Brain microvascular endothelial cell (primary cell): ENCODE results near the gene ARFRP1.

ENCODE experiments used
- DNase-seq: peaks from one replicate; pipeline ENCODE4 v3.0.0-alpha.2; 2020
- H3K27ac ChIP-seq: fragments of 250-450 bp; sonication (Bioruptor Pico); 2 replicates; pipeline ENCODE4 v1.5.1; 2020; ENCODE audit warnings: mild to moderate bottlenecking, moderate library complexity
- H3K27me3 ChIP-seq: fragments of 250-450 bp; sonication (Bioruptor Pico); replicated peaks from 2 replicates; pipeline ENCODE4 v1.5.1; 2020; ENCODE audit warnings: mild to moderate bottlenecking
- H3K36me3 ChIP-seq: fragments of 250-450 bp; sonication (Bioruptor Pico); replicated peaks from 2 replicates; pipeline ENCODE4 v1.5.1; 2020; ENCODE audit warnings: mild to moderate bottlenecking
- H3K4me3 ChIP-seq: 2 replicates; pipeline ENCODE4 v1.5.1; 2011; ENCODE audit warnings: low read depth, mild to moderate bottlenecking, control low read depth, low read length, moderate library complexity
- CTCF ChIP-seq: IDR thresholded peaks from 2 replicates; pipeline ENCODE4 v1.5.1; 2011; ENCODE audit warnings: low read depth, mild to moderate bottlenecking, moderate library complexity, low read length, control low read depth, inconsistent platforms; ENCODE audit errors: missing control alignments
- in situ Hi-C: cut with HindIII; loops from 2 replicates; pipeline ENCODE4 v1.10.0; 2017; ENCODE audit warnings: low sequenced_read_pairs, low pct_ligation_motif_present

Gene ARFRP1

GRCh38 chr20:63690003-63690897, 17.5 kb downstream of the ARFRP1 start:
- no peak overlapping the region for H3K27ac ChIP-seq
- in situ Hi-C loops = loop anchor here (25.0 kb wide), 1 partner anchor 103 kb away; no protein-coding TSS in a partner anchor

DNA sequence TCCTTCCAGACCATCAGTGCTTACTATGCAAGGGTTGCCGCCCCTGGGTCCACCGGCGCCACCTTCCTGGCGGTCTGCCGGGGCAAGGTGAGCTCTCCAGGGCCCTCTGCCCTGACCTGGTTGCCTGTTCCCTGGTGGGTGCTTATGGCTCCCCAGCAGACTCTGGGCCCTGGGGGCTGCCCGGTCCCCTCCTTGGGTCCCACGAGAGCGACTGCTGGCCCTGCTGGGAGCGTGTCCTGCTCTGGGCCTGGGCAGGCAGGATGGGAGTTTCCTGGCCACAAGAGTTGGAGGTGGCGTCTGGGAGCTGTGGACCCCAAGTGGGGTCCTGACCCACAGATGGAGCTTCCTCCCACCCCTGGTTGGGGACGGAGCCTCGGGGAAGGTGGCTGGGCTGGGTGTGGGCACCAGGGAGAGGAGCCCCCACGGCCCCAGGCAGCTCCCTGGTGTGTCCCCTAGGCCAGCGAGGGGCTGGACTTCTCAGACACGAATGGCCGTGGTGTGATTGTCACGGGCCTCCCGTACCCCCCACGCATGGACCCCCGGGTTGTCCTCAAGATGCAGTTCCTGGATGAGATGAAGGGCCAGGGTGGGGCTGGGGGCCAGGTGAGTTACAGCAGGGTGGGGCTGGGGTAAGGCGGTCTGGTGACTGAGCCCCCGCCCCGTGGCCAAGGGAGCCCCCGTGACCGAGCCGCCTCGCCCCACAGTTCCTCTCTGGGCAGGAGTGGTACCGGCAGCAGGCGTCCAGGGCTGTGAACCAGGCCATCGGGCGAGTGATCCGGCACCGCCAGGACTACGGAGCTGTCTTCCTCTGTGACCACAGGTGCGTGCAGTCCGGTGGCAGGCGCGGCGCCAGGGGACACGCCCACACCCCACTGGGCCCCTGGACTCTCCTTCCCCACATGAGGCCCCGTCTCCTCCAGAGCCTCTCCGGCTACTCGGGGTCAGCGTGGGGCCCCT, 18.5 kb downstream of the ARFRP1 start:
- Histone ChIP-seq H3K27ac (no peak overlapping the region), H3K36me3 (no peaks in the 10 kb centered on the region), H3K27me3 (no peaks in the 10 kb centered on the region), H3K4me3 (no peak overlapping the region)
- DNase-seq = no peak
- TF ChIP-seq CTCF = no peak
- in situ Hi-C loops = loop anchor here (25.0 kb wide), 1 partner anchor 102 kb away; no protein-coding TSS in a partner anchor

More at GRCh38 chr20:63690003-63690897, 17.5 kb downstream of the ARFRP1 start:
- no peak for DNase-seq
- Histone ChIP-seq H3K4me3 (no peak overlapping the region), H3K36me3 (no peaks in the 10 kb centered on the region), H3K27me3 (no peaks in the 10 kb centered on the region)
- no peak for TF ChIP-seq CTCF

DNA sequence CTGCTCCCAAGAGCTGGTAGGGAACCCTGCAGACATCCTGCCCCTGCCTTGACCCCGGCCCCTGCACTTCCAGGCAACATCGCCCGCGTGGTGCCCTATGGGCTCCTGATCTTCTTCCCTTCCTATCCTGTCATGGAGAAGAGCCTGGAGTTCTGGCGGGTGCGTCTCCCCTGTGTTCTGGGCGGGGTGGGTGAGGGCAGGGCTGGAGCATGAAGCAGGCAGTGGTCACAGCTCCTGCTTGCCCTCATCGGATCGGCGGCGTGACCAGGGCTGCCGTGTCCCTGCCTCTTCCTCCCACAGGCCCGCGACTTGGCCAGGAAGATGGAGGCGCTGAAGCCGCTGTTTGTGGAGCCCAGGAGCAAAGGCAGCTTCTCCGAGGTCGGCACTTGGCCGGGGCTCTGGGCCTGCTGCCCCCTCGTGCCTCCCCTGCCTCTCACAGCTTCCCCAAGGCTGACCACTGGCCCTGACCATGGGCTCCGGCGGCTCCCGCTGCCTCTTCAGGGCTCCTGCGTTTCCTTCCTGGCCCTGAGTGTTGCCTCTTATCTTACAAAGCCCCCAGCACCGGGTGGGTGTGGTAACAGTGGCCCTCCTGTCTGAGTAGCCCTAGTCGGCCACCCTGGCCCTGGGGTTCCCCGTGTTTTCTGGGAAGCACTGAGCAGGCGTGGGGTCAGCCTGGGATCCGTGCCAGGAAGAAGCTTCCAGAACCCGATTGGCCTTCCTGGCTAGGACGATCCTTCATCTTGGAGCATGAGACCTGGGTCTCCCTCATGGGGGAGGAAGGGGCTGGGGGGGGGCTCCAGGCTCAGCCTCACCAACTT, 19.3 kb downstream of the ARFRP1 start:
- Histone ChIP-seq H3K27me3 (no peaks in the 10 kb centered on the region), H3K27ac (no peak overlapping the region), H3K36me3 (no peaks in the 10 kb centered on the region), H3K4me3 (no peak overlapping the region)
- in situ Hi-C loops = loop anchor here (25.0 kb wide), 1 partner anchor 101 kb away; no protein-coding TSS in a partner anchor
- no peak for TF ChIP-seq CTCF
- no peak for DNase-seq

DNA sequence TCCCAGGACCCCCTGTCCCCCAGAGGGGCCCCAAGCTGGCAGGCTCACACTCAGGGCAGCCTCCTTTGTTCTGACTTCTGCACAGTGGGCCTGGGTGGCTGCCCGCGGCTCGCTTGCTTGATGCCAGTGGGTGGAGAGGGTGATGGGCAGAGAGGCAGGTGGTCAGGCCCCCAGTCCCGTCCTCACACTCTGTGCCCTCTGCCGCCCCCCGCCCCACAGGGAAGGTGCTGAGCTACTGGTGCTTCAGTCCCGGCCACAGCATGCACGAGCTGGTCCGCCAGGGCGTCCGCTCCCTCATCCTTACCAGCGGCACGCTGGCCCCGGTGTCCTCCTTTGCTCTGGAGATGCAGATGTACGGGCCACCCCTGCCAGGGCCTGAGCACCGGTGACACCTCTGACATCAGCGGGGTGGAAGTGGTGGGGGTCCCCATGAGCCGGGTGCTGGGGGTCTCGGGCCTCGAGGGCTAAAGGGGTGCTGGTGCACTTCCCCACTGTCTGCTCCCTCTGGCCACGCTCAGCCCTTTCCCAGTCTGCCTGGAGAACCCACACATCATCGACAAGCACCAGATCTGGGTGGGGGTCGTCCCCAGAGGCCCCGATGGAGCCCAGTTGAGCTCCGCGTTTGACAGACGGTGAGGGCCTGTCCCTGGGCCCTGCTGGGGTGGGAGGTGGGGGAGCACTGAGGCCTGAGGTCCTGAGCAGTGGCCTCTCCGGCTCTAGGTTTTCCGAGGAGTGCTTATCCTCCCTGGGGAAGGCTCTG, 20.2 kb downstream of the ARFRP1 start:
- H3K36me3 ChIP-seq = no peaks in the 10 kb centered on the region
- peak overlapping the region; percentile 54 for H3K27ac ChIP-seq
- no peaks in the 10 kb centered on the region for H3K27me3 ChIP-seq
- no peak for DNase-seq
- TF ChIP-seq CTCF = no peak
- in situ Hi-C loops = loop anchor here (25.0 kb wide), 1 partner anchor 100 kb away; no protein-coding TSS in a partner anchor
- H3K4me3 ChIP-seq = no peak overlapping the region
